Testis (tissue), 2 donors: ENCODE measurements around the gene FCF1.

Source experiments
- CTCF ChIP-seq, 3 experiments: fragments of 450-650 bp in 2 of 3; fragments of 200-600 bp in 1 of 3; sonication (generic) in 1 of 3; IDR thresholded peaks; one replicate each; pipeline ENCODE4 v1.5.1; 2016 to 2019; ENCODE audit warnings: antibody characterized with exemption in 3 of 3, mild to moderate bottlenecking in 2 of 3, moderate library complexity in 1 of 3
- POLR2A ChIP-seq: fragments of 450-650 bp; IDR thresholded peaks from one replicate; pipeline ENCODE4 v1.6.1; 2017; ENCODE audit warnings: antibody characterized with exemption, mild to moderate bottlenecking, moderate library complexity

- no peak for TF ChIP-seq CTCF (IDR thresholded peaks at IDR 0.05)
- no peak for TF ChIP-seq POLR2A
Observed at GRCh38 chr14:74712499-74713394, at the start of gene FCF1, which contains the start of gene AREL1.
